ENCODE measurements around the gene N4BP2L2.
"Not testable (repeated sequence)": the region's sequence is repeated elsewhere in the genome, so short reads cannot be mapped to it uniquely, and the experiment has no call there.

N4BP2L2 gene

GRCh38 chr13:32538621-32539246, at the start of gene N4BP2L2:
Gene N4BP2L2 (minus strand): TSS chr13:32538795. CDS start chr13:32537027, 1,768 bp downstream.
- peak; percentile 92 for DNase-seq

GRCh38 chr13:32587811-32588170, 49.2 kb upstream of the N4BP2L2 start:
- DNase-seq = no peak

DNA sequence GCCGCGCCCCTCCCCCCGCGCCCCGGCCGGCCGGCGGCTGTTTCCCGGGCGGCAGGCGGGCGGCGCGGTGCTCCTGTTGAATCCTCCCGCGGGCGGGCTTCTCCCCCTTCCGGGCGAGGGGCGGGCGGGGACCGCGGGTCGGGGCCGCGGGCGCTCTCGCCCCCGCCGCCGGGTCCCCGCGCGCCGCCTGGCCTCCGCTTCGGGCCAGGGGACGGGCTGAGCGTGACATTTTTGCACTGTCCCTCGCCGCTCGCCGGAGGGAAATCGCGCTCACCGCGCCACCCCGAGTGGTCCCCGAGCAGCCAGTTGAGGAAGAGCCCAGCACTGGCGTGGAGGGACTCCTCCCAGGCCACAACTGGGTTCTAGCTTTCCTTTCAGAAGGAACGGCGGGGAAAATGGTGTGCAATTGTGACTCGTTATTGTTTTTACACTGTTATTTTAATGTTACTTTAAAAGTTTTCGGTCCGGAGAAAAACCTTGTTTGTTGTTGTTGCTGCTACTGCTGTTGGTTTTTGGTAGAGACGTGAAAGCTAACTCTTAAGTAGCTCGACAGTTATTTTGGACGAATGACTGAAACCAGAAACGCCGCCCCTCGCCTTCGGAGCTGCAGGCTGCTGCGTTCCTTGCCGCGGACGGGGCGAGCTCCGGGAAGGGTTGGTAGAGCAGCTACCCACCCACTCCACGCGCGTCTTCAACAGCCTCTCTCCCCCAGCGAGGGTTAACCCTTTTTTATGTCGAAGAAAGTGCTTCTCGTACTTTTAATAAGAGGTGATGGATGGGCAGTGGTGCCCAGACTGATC, 48.6 kb upstream of the N4BP2L2 start:
- peak; percentile 52 for DNase-seq

DNA sequence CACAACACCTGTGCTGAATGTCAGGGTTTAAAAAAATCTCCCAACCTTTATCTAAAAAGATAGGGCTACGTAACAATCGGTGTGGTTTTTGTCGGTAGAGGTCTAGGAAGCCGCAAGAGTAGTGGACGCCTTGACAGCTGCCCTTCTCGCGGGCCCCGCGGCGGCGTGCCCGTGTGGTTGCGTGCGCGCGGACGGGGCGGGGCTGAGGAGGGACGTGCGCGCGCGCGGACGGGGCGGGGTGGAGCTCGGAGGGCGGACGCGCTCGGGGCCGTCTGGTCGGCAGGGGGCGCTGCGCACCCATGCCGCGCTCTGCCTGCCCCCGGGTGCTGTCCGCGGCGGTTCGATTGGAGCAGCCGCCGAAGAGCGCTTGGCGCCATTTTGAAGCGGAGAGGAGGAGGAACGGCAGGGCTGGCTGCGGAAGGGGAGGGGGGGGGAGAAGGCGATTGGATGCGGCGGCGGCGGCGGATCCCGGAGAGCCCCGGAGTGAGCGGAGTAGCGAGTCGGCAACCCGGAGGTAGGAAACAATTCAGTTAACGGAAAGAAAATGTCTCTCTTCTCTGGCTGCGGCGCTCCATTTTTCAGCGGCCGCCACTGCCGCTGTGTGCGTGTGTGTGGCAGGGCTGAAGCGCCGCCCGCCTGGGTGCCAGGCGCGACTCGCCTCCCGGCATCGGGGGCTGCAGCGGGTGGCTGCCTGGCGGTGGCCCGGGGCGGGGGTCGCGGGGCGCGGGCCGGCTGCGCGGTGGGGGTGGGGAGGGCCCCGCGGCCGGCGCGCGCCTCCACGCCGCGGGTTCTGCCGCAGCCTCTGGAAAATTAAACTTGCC, 47.7 kb upstream of the N4BP2L2 start, which contains the start of gene PDS5B:
TSS of gene PDS5B (plus strand) at position 373 of the 821 bp plus-strand sequence. CDS start 62,321 bp downstream, outside the sequence.
- peak; percentile 96 for DNase-seq

DNA sequence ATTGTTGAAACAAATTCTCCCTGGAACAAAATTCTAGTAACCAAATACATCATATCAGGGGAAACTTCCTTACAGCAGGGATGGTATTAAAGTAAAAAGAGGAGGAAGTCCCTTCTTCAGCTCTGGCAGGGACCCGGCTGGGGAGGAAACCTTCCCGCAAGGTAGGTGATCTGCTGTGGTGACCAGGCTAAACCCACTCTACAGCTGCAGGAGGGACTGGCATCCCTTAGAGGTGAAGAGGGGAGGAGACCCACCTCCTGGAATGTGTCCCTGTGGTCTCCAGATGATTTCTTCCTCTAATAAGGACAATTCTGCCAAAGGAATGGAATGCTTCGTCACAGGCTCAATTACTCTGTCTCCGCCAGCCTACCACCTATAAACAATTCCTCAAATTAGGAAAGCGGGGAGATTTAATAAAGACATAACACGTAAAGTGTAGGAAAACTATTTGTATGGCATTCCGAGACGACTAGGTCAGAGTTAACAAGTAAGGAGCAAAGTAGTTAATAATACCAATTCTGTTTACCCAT, 47.0 kb upstream of the N4BP2L2 start:
- DNase-seq = no peak

DNA sequence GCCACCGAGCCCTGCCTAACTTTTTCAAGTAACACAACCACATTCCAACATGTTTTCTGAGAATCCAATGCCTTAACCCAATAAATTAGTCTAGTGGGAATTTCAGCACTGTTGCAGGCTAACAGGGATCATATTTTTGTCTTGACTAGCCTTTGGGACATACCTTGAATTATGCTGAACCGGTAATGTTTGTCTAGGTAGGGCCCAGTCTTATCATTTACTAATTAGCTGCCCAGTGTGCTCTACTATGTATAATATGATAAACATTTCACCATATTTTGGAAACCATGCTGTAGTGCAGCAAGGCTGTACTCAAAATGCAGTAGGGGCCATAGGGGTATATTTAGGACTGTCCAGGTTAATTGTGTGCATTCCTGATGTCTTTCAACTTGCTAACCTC, 44.4 kb upstream of the N4BP2L2 start:
- DNase-seq = no peak

DNA sequence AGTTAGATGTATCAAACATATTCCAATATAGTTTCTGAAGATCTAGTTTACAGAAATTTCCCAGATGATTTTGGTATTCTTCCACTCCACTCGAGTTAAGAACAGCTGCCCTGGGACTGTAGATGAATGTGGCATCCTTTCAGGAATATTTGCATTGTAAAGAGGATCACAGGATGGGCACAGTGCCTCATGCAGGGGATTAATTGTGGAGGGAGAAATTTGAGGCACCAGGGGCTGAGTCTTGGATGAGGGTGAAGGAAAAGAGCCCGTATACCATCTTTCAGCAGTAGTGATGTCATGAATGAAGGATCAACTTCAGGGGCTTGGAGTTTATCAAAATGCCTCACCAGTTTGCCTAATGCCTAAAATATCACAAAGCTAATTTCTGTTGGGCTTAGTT, 43.7 kb upstream of the N4BP2L2 start:
- DNase-seq = no peak

GRCh38 chr13:32581177-32581786, 42.7 kb upstream of the N4BP2L2 start:
- DNase-seq = no peak

GRCh38 chr13:32577032-32577431, 38.4 kb upstream of the N4BP2L2 start:
- no peak for DNase-seq

DNA sequence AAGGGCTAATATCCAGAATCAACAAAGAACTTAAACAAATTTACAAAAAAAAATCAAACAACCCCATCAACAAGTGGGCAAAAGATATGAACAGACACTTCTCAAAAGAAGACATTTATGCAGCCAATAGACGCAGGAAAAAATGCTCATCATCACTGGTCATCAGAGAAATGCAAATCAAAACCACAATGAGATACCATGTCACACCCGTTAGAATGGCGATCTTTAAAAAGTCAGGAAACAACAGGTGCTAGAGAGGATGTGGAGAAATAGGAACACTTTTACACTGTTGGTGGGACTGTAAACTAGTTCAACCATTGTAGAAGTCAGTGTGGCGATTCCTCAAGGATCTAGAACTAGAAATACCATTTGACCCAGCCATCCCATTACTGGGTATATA, 37.1 kb upstream of the N4BP2L2 start:
- not testable (repeated sequence) for DNase-seq

DNA sequence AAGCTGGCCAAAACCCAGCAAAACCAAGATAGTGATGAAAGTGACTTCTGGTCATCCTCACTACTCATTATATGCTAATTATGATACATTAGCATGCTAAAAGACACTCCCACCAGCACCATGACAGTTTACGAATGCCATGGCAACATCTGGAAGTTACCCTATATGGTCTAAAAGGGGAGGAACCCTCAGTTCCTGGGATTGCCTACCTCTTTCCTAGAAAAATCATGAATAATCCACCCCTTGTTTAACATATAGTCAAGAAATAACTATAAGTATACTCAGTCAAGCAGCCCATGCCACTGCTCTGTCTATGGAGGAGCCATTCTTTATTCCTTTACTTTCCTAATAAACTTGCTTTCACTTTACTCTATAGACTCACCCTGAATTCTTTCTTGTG, 22.2 kb upstream of the N4BP2L2 start:
- not testable (repeated sequence) for DNase-seq

DNA sequence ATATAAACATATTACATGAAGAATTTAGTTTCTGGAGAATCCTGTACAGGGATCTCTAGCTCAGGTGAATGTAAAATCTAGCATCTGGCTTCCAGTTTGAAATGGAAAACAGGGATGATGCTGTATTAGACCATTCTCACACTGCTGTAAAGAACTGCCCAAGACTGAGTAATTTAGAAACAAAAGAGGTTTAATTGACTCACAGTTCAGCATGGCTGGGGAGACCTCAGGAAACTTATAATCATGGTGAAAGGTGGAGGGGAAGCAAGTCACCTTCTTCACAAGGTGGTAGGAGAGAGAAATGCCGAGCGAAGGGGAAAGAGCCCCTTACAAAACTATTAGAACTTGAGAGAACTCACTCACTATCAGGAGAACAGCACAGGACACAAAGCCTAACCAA, 17.0 kb upstream of the N4BP2L2 start:
- DNase-seq = no peak

GRCh38 chr13:32553720-32554119, 15.1 kb upstream of the N4BP2L2 start:
- no peak for DNase-seq

- no peak for DNase-seq
Observed at GRCh38 chr13:32549788-32550187, 11.2 kb upstream of the N4BP2L2 start.

- DNase-seq = no peak
Observed at GRCh38 chr13:32548837-32549236, 10.2 kb upstream of the N4BP2L2 start.

DNA sequence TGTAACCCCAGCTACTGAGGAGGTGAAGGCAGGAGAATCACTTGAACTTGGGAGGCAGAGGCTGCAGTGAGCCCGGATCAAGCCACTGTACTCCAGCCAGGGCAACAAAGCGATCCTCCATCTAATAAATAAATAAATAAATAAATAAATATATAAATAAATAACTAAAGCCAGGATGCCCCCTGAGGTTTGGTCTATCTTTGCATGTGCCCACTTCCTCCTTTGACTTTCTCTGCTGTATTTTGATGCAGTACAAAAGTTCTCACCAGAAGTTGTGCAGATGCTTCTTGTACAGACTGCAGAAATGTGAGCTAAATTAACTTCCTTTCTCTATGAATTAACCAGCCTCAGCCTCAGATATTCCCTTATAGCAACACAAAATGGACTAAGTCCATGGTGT, 6.5 kb upstream of the N4BP2L2 start:
- no peak for DNase-seq

GRCh38 chr13:32542221-32542620, 3.6 kb upstream of the N4BP2L2 start:
- no peak for DNase-seq

DNA sequence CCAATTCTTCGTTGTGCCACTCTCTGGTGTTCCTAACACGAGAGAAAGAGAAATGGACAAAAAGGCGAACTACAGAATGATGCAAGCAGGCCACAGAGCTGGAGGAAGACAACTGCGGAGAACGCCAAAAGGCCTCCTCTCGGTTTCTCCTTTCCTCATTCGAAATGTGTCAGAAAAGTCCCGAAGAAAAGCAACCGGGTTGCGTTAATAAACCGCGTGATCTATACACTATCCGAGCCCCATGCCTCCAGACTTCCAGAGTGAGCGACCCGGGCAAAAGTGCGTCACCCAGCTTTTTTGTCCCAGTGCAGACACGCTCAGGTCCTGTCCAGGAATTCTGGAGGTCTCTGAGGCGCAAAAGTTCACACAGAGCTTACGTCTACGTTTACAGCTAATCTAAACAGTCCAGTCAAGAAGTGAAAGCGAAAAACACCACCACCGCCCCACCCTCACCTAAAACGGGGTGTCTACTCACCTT, 413 bp downstream of the N4BP2L2 start:
- no peak for DNase-seq

- peak; percentile 55 for DNase-seq
Observed at GRCh38 chr13:32537580-32538142, 934 bp downstream of the N4BP2L2 start.

GRCh38 chr13:32535748-32536147, 2.8 kb downstream of the N4BP2L2 start:
- no peak for DNase-seq

DNA sequence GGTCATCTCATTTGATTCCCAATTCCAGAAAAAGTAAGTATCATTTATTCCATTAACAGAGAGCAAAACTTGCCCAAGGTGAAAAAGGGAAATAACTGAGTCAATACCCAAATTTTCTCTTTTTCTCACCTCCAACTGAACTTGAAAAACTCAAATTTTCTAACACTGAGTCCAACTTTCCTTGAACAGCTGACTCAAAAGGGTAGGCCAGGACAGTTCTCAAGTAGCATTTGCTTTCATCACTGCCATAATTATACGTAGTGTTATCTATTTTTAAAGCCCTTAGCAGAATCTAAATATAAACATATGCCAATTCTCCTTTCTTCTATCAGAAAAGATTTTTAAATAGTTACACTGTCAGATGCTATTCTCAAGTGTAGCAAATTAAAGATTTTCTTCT, 3.5 kb downstream of the N4BP2L2 start:
- no peak for DNase-seq

GRCh38 chr13:32530841-32531253, 7.7 kb downstream of the N4BP2L2 start:
- no peak for DNase-seq

All from CD4-positive, alpha-beta T cell treated with Interleukin-15 for 1 hour (primary cell).